GM19023 (cell line): ENCODE measurements around the gene LST1.

Experiments used
- ATAC-seq: cut with Tn5 transposase; IDR thresholded peaks from one replicate; pipeline ENCODE4 v1.9.1; 2021; ENCODE audit warnings: mild to moderate bottlenecking, moderate library complexity; ENCODE audit not compliant: unreplicated experiment

Gene LST1

DNA sequence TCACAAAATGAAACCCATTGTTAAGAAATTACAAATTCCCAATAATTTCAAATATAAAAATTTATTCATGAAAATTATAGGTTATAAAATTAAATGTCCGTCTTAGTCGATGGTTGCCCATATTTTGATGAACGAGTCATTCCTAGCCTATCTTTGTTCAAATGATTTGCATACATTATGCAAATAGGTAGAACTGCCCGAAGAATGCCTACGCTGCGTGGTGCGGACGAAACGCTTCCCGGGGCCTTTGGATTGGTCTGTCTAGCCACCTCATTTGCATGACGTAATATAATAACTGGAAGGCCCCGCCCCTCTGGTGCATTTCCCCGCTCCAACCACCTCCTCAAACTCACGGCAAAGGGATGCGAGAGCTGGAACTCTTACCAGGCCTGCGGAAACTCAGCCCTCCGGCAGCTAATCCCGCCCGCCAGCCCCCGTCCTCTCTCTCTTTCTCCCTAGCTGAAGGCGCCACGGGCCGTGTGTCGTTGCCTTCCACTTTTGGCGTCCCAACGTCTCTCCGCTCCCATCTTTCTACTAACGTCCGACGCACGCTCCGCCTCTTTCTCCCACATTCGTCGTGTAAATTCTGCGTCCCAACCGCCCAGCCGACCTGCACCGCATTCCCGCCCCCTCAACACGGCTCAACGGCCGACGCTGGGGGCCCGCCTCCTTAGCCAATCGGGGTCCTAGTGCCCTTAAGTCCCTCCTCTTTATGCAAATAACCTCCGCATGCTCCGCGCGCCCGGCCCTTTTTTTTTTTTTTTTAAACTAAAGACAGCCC, 33.9 kb downstream of the LST1 start:
- peak; percentile 81 for ATAC-seq

- ATAC-seq = peak; percentile 34
Measured at GRCh38 chr6:31620586-31621319, 34.7 kb downstream of the LST1 start, which contains the start of gene PRRC2A. Gene PRRC2A (plus strand): TSS chr6:31620715. CDS start chr6:31622790, 2,075 bp downstream.

- ATAC-seq = no peak
Measured at GRCh38 chr6:31621320-31621939, 35.4 kb downstream of the LST1 start.

- ATAC-seq = no peak
Measured at GRCh38 chr6:31621991-31622390, 35.9 kb downstream of the LST1 start.

DNA sequence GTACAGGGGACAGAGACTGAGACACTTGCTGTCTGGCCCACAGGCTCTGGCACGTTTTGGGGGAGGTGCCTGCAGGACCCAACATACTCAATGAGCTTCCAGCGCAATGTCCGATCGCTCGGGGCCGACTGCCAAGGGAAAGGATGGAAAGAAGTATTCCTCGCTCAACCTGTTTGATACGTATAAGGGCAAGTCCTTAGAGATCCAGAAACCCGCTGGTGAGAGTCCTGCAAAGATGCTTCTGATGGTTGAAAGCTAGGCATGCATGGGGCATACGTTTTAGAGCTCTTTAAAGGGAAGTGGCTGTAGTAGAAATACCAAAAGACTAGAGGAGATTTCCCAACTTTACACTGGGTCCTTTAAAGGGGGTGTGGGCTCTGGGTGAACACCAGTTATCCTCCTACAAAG, 36.6 kb downstream of the LST1 start:
- no peak for ATAC-seq

GRCh38 chr6:31624070-31624469, 38.0 kb downstream of the LST1 start:
- no peak for ATAC-seq

GRCh38 chr6:31626952-31627351, 40.9 kb downstream of the LST1 start:
- ATAC-seq = no peak

GRCh38 chr6:31627690-31628287, 41.7 kb downstream of the LST1 start:
- no peak for ATAC-seq

- no peak for ATAC-seq
Measured at GRCh38 chr6:31629014-31629413, 42.9 kb downstream of the LST1 start.

GRCh38 chr6:31630177-31630934, 44.3 kb downstream of the LST1 start:
- ATAC-seq = no peak

DNA sequence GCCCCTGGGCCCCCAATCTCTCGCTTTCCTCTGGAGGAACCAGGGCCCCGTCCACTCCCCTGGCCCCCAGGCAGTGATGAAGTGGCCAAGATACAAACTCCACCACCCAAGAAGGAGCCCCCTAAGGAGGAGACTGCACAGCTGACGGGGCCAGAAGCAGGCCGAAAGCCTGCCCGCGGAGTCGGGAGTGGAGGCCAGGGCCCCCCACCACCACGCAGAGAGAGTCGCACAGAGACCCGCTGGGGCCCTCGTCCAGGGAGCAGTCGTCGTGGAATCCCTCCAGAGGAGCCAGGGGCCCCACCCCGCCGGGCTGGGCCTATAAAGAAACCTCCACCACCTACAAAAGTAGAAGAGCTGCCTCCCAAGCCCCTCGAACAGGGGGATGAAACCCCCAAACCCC, 45.1 kb downstream of the LST1 start:
- ATAC-seq = no peak

GRCh38 chr6:31631681-31632278, 45.7 kb downstream of the LST1 start:
- ATAC-seq = no peak

GRCh38 chr6:31632279-31632946, 46.3 kb downstream of the LST1 start:
- ATAC-seq = no peak

DNA sequence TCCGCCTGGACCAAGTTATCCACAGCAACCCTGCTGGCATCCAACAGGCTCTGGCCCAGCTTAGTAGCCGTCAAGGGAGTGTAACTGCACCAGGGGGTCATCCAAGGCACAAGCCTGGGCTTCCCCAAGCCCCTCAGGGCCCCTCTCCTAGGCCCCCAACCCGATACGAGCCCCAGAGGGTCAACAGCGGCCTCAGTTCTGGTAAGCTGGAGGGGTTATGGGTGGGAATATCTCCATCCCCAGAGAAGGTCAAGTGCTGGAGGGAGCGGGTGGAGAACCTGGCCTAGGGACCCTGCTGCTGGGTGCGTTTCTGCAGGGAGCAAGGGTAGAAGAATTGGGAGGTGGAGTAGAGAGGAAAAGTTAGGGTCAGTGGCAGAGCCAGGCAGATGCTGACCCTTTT, 47.4 kb downstream of the LST1 start:
- ATAC-seq = no peak

GRCh38 chr6:31634131-31634530, 48.1 kb downstream of the LST1 start:
- ATAC-seq = no peak

DNA sequence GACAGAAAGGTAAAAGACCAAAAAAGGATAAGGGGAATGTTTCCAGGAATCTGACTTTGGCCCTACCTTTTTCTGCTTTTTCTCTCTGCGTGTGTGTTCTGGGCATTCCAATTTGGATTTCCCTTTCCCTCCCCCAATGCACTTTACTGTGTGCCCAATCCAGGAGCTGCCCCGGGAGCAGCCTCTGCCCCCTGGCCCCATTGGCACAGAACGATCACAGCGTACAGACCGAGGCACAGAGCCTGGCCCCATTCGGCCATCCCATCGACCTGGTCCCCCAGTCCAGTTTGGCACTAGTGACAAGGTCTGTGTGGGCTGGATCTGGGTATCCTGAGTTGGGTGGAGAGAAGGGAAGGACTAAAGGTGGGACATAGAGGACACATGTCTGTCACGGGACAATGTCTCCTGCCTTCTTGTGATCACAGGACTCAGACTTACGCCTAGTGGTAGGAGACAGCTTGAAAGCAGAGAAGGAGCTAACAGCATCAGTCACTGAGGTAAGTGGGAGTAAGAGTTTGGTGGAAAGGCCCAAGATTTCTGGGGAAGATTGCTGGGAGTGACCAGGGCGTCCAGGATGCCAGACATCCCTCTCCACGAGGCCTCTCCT, 49.0 kb downstream of the LST1 start:
- no peak for ATAC-seq

DNA sequence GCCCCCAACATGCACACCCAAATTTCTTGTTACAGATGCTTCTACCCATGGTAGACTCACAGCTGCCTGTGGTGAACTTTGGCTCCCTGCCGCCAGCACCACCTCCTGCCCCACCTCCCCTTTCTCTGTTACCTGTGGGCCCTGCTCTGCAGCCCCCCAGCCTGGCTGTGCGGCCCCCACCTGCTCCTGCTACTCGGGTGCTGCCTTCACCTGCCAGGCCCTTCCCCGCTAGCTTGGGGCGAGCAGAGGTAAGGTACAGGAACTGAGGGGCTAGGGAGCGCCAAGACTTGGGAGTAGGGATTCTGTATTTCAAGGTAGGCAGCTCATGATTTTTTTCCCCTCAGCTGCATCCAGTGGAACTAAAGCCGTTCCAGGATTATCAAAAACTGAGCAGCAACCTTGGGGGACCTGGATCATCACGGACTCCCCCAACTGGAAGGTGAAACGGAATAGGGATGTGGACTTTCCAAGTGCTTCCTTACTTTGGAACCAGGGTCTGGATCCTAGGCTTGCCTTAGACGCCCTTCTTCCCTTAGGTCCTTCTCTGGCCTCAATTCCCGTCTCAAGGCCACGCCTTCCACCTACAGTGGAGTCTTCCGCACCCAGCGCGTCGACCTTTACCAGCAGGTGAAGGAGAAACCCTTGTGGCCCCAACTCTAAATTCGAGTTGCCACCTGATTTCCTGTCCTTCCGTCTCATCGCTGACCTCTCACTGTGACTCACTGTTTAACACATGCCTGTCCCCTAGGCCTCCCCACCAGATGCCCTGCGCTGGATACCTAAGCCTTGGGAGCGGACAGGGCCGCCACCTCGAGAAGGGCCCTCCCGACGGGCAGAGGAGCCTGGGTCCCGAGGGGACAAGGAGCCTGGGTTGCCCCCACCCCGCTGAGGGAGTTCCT, 50.9 kb downstream of the LST1 start:
- ATAC-seq = no peak
